Hepatocyte (in vitro differentiated cells): ENCODE data around the gene LCAT. TPM values are rescaled to one million over a fixed set of nuclear protein-coding genes. Genes with fewer than 3 reads are reported as not detected.

Source experiments
- DNase-seq: peaks from one replicate; pipeline ENCODE4 v3.0.0-alpha.2; 2016; ENCODE audit warnings: low spot score
- H2AFZ ChIP-seq: fragments of 200-600 bp; sonication (generic); 2 replicates; pipeline ENCODE4 v1.6.0; 2016; ENCODE audit warnings: antibody characterized with exemption, mild to moderate bottlenecking
- H3K27ac ChIP-seq: fragments of 200-600 bp; sonication (generic); 2 replicates; pipeline ENCODE4 v1.5.1; 2016; ENCODE audit warnings: mild to moderate bottlenecking
- H3K27me3 ChIP-seq: fragments of 200-600 bp; sonication (generic); 2 replicates; pipeline ENCODE4 v1.6.1; 2016
- H3K36me3 ChIP-seq: fragments of 200-600 bp; sonication (generic); replicated peaks from 2 replicates; pipeline ENCODE4 v1.5.1; 2016; ENCODE audit warnings: low read depth; ENCODE audit not compliant: insufficient read depth
- H3K4me1 ChIP-seq: fragments of 200-600 bp; sonication (generic); 2 replicates; pipeline ENCODE4 v1.5.1; 2016; ENCODE audit warnings: mild to moderate bottlenecking, moderate library complexity; ENCODE audit not compliant: insufficient read depth
- H3K4me2 ChIP-seq: fragments of 200-600 bp; sonication (generic); 2 replicates; pipeline ENCODE4 v1.6.0; 2016
- H3K4me3 ChIP-seq: fragments of 200-600 bp; sonication (generic); 2 replicates; pipeline ENCODE4 v1.5.1; 2016; ENCODE audit warnings: mild to moderate bottlenecking
- H3K79me2 ChIP-seq: fragments of 200-600 bp; sonication (generic); 2 replicates; pipeline ENCODE4 v1.6.0; 2017; ENCODE audit warnings: mild to moderate bottlenecking
- H3K9me2 ChIP-seq: fragments of 200-600 bp; sonication (generic); replicated peaks from 2 replicates; pipeline ENCODE4 v1.6.0; 2017; ENCODE audit warnings: mild to moderate bottlenecking; ENCODE audit not compliant: insufficient read depth
- H3K9me3 ChIP-seq: fragments of 200-600 bp; sonication (generic); 2 replicates; pipeline ENCODE4 v1.5.1; 2016; ENCODE audit warnings: low read depth, mild to moderate bottlenecking
- H4K20me1 ChIP-seq: fragments of 200-600 bp; sonication (generic); 2 replicates; pipeline ENCODE4 v1.6.0; 2016; ENCODE audit warnings: mild to moderate bottlenecking; ENCODE audit not compliant: insufficient read depth, poor library complexity, severe bottlenecking
- CTCF ChIP-seq: fragments of 200-600 bp; sonication (generic); IDR thresholded peaks from 2 replicates; pipeline ENCODE4 v1.5.1; 2016; ENCODE audit warnings: antibody characterized with exemption, mild to moderate bottlenecking; ENCODE audit not compliant: poor library complexity
- EZH2 ChIP-seq: fragments of 200-600 bp; sonication (generic); IDR thresholded peaks from 2 replicates; pipeline ENCODE4 v1.6.1; 2016; ENCODE audit warnings: antibody characterized with exemption, mild to moderate bottlenecking, borderline replicate concordance
- EZH2phosphoT487 ChIP-seq: fragments of 200-600 bp; sonication (generic); IDR thresholded peaks from one replicate; pipeline ENCODE4 v1.6.1; 2018; ENCODE audit warnings: antibody characterized with exemption, mild to moderate bottlenecking, low read depth, moderate library complexity; ENCODE audit not compliant: unreplicated experiment, severe bottlenecking
- WGBS: methylation state at CpG from one replicate; pipeline ENCODE4 v1.1.6; 2016; ENCODE audit warnings: low lambda C conversion rate; ENCODE audit errors: missing lambda C conversion rate; 5-methylcytosine and 5-hydroxymethylcytosine counted together
- polyA plus RNA-seq: library from polyadenylated mRNA; unstranded; fragments of >200 nt; fragmentation: Nextera tagmentation; extraction: Ambion mirVana; gene quantifications from 2 replicates; pipeline ENCODE4 v1.2.1, GENCODE V29; 2016
- total RNA-seq: library from RNA; depleted of rRNA; stranded (reverse); fragments of >200 nt; gene quantifications from 2 replicates; pipeline ENCODE4 v1.2.3, GENCODE V29; 2014

Gene LCAT
- total and polyA plus RNA-seq, 2 experiments from 2014 or later: 15.6 to 44.6 TPM

- H3K27me3 ChIP-seq: no peaks in the 10 kb centered on the region
- H3K4me2 ChIP-seq: peak overlapping the region; percentile 75
- peak overlapping the region; percentile 50 for H3K27ac ChIP-seq
- H3K9me2 ChIP-seq: no peaks in the 10 kb centered on the region
- no peaks in the 10 kb centered on the region for H3K36me3 ChIP-seq
- TF ChIP-seq EZH2 (no peak), EZH2phosphoT487 (no peak), CTCF (no peak)
- DNase-seq: no peak
- no peak overlapping the region for H3K4me3 ChIP-seq
- no peaks in the 10 kb centered on the region for H3K9me3 ChIP-seq
- 69% methylated on average over 5 of the region's 5 CpGs for WGBS
- peak overlapping the region; percentile 45 for H2AFZ ChIP-seq
- peaks cover 41% of the 10 kb centered on the region for H3K79me2 ChIP-seq
- H3K4me1 ChIP-seq: peaks cover 9% of the 10 kb centered on the region
- H4K20me1 ChIP-seq: peaks cover 11% of the 10 kb centered on the region
Observed at GRCh38 chr16:67892375-67892774, 51.5 kb downstream of the LCAT start.

Other genes with a start within 250 kb of the LCAT start
- gene GFOD2, start 224.8 kb downstream of the LCAT start, total RNA-seq: 9.8 and 10.4 TPM in 2 replicates
- gene GFOD2, start 224.8 kb downstream of the LCAT start, polyA plus RNA-seq: 7.5 and 12.4 TPM in 2 replicates
- 8.6 and 8.8 TPM in 2 replicates for gene RANBP10, start 137.6 kb downstream of the LCAT start, total RNA-seq
- gene RANBP10, start 137.6 kb downstream of the LCAT start, polyA plus RNA-seq: 12.4 and 12.6 TPM in 2 replicates
- gene TSNAXIP1, start 137.2 kb downstream of the LCAT start, total RNA-seq: 3.1 TPM in 2 replicates
- 2.0 and 5.8 TPM in 2 replicates for gene TSNAXIP1, start 137.2 kb downstream of the LCAT start, polyA plus RNA-seq
- gene THAP11, start 101.8 kb downstream of the LCAT start, total RNA-seq: 35.4 and 40.0 TPM in 2 replicates
- gene THAP11, start 101.8 kb downstream of the LCAT start, polyA plus RNA-seq: 36.7 and 36.9 TPM in 2 replicates
- gene NUTF2, start 97.2 kb downstream of the LCAT start, total RNA-seq: 100 and 102 TPM in 2 replicates
- 197 and 216 TPM in 2 replicates for gene NUTF2, start 97.2 kb downstream of the LCAT start, polyA plus RNA-seq
- gene CENPT, start 96.4 kb downstream of the LCAT start, total RNA-seq: 28.5 and 38.1 TPM in 2 replicates
- 84.0 and 115 TPM in 2 replicates for gene CENPT, start 96.4 kb downstream of the LCAT start, polyA plus RNA-seq
- gene EDC4, start 71.1 kb downstream of the LCAT start, total RNA-seq: 41.1 and 46.3 TPM in 2 replicates
- 59.0 and 76.7 TPM in 2 replicates for gene EDC4, start 71.1 kb downstream of the LCAT start, polyA plus RNA-seq
- 0.73 TPM in 1 of 2 replicates, not detected in the other for gene NRN1L, start 59.2 kb downstream of the LCAT start, total RNA-seq
- gene NRN1L, start 59.2 kb downstream of the LCAT start, polyA plus RNA-seq: 1.6 TPM in 1 of 2 replicates, not detected in the other
- gene PSKH1, start 50.9 kb downstream of the LCAT start, total RNA-seq: 29.2 and 30.5 TPM in 2 replicates
- gene PSKH1, start 50.9 kb downstream of the LCAT start, polyA plus RNA-seq: 38.6 and 44.6 TPM in 2 replicates
- gene CTRL, start 12.3 kb downstream of the LCAT start, total RNA-seq: 0.63 TPM in 1 of 2 replicates, not detected in the other
- gene CTRL, start 12.3 kb downstream of the LCAT start, polyA plus RNA-seq: 12.5 and 13.4 TPM in 2 replicates
- 13.7 and 27.8 TPM in 2 replicates for gene PSMB10, start 7.3 kb downstream of the LCAT start, total RNA-seq
- 48.7 and 52.2 TPM in 2 replicates for gene PSMB10, start 7.3 kb downstream of the LCAT start, polyA plus RNA-seq
- 23.7 and 55.2 TPM in 2 replicates for gene SLC12A4, start 24.5 kb upstream of the LCAT start, total RNA-seq
- gene SLC12A4, start 24.5 kb upstream of the LCAT start, polyA plus RNA-seq: 63.9 and 65.3 TPM in 2 replicates
- not detected in 2 replicates for gene DPEP3, start 36.4 kb upstream of the LCAT start, total RNA-seq
- gene DPEP3, start 36.4 kb upstream of the LCAT start, polyA plus RNA-seq: not detected in 2 replicates
- gene DPEP2, start 55.4 kb upstream of the LCAT start, total RNA-seq: not detected in 2 replicates
- gene DPEP2, start 55.4 kb upstream of the LCAT start, polyA plus RNA-seq: 1.1 TPM in 1 of 2 replicates, not detected in the other
- gene DPEP2NB, start 71.8 kb upstream of the LCAT start, total RNA-seq: not detected in 2 replicates
- gene DPEP2NB, start 71.8 kb upstream of the LCAT start, polyA plus RNA-seq: not detected in 2 replicates
- gene DDX28, start 79.1 kb upstream of the LCAT start, total RNA-seq: 8.6 and 11.1 TPM in 2 replicates
- gene DDX28, start 79.1 kb upstream of the LCAT start, polyA plus RNA-seq: 12.5 and 15.0 TPM in 2 replicates
- 11.8 and 12.2 TPM in 2 replicates for gene DUS2, start 79.2 kb upstream of the LCAT start, total RNA-seq
- 15.6 and 18.0 TPM in 2 replicates for gene DUS2, start 79.2 kb upstream of the LCAT start, polyA plus RNA-seq
- gene NFATC3, start 141.2 kb upstream of the LCAT start, total RNA-seq: 33.3 and 35.9 TPM in 2 replicates
- 13.1 and 15.1 TPM in 2 replicates for gene NFATC3, start 141.2 kb upstream of the LCAT start, polyA plus RNA-seq